Sigmoid colon (tissue), 3 donors: ENCODE data around the gene GLIS1.

Experiments
- POLR2A ChIP-seq, 2 donors: fragments of 450-650 bp; IDR thresholded peaks; one replicate each; pipeline ENCODE4 v1.6.1; 2016; ENCODE audit warnings: antibody characterized with exemption in 2 of 2, mild to moderate bottlenecking in 2 of 2, moderate library complexity in 2 of 2
- TF ChIP-seq, protein P1 (sequence below), 4 experiments: fragments of 450-650 bp in 3 of 4; fragments of 200-600 bp in 1 of 4; IDR thresholded peaks; one replicate each; pipeline ENCODE4 v1.5.1; 2016 to 2019; ENCODE audit warnings: antibody characterized with exemption in 4 of 4, mild to moderate bottlenecking in 3 of 4, moderate library complexity in 2 of 4

DNA sequence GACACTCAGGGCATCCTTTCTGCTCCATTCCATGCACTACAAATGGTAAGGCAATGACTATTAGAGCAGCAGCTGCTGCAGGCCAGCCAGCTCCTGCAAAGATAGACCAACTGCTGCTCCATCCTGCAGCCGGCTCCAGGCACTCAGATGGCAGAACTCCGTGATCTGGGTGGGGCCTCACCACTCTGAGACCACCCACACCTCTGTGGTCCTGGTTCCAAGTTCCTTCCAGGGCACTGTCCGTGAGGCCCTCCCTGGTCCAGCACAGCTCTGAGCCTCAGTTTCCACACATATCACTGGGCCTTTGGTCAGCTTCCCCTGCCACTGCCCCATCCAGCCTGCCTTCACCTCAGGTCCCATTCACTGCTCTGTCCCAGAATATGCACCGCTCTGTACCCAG is 165.0 kb downstream of the GLIS1 start:
- TF ChIP-seq POLR2A (IDR thresholded peaks at IDR 0.05) = no peak
- TF ChIP-seq, protein P1, sequence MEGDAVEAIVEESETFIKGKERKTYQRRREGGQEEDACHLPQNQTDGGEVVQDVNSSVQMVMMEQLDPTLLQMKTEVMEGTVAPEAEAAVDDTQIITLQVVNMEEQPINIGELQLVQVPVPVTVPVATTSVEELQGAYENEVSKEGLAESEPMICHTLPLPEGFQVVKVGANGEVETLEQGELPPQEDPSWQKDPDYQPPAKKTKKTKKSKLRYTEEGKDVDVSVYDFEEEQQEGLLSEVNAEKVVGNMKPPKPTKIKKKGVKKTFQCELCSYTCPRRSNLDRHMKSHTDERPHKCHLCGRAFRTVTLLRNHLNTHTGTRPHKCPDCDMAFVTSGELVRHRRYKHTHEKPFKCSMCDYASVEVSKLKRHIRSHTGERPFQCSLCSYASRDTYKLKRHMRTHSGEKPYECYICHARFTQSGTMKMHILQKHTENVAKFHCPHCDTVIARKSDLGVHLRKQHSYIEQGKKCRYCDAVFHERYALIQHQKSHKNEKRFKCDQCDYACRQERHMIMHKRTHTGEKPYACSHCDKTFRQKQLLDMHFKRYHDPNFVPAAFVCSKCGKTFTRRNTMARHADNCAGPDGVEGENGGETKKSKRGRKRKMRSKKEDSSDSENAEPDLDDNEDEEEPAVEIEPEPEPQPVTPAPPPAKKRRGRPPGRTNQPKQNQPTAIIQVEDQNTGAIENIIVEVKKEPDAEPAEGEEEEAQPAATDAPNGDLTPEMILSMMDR (IDR thresholded peaks at IDR 0.05) = no peak
